Measurements from ENCODE around the gene H3-3A.

DNA sequence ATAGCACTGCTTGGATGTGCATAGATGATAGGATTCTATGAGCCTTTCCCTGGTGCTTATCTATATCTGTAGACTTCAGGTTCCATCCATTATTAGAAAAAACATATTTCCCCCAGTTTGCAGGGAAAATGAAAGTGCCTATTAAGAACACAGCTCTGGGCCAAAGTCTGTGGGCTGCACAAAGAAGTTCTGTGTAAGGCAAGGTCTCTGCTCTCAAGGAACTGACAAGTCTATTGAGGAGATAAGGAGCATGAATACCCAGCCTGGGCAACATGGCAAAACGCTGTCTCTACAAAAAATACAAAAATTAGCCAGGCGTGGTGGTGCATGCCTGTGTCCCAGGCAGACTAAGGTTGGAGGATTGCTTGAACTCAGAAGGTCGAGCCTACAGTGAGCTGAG lies 41.1 kb upstream of the H3-3A start:
- no peak for TF ChIP-seq POLR2AphosphoS5 (IDR thresholded peaks at IDR 0.05)
- TF ChIP-seq, protein P1, sequence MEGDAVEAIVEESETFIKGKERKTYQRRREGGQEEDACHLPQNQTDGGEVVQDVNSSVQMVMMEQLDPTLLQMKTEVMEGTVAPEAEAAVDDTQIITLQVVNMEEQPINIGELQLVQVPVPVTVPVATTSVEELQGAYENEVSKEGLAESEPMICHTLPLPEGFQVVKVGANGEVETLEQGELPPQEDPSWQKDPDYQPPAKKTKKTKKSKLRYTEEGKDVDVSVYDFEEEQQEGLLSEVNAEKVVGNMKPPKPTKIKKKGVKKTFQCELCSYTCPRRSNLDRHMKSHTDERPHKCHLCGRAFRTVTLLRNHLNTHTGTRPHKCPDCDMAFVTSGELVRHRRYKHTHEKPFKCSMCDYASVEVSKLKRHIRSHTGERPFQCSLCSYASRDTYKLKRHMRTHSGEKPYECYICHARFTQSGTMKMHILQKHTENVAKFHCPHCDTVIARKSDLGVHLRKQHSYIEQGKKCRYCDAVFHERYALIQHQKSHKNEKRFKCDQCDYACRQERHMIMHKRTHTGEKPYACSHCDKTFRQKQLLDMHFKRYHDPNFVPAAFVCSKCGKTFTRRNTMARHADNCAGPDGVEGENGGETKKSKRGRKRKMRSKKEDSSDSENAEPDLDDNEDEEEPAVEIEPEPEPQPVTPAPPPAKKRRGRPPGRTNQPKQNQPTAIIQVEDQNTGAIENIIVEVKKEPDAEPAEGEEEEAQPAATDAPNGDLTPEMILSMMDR (IDR thresholded peaks at IDR 0.05) = no peak
